Gastrocnemius medialis (tissue), 4 donors: ENCODE data around the gene HAO1. TPM values are rescaled to one million over a fixed set of nuclear protein-coding genes. Genes with fewer than 3 reads are reported as not detected.

Experiments used
- ATAC-seq, 2 donors: fragments of 150-250 bp; one replicate each; pipeline ENCODE4 v1.9.1; 2016
- DNase-seq, 2 donors: peaks; one replicate each; pipeline ENCODE4 v3.0.0-alpha.2; 2019
- H3K27ac ChIP-seq, 4 donors: fragments of 200-600 bp; sonication (generic); 1 replicate in 1 of 4; 2 replicates in 3 of 4; pipeline ENCODE4 v1.5.1; 2016 to 2018; ENCODE audit warnings: mild to moderate bottlenecking in 2 of 4, moderate library complexity in 1 of 4
- H3K27me3 ChIP-seq, 3 donors: fragments of 200-600 bp; sonication (generic) in 2 of 3; 1 replicate in 1 of 3; 2 replicates in 2 of 3; pipeline versions ENCODE4 v1.5.1 to v1.6.0; 2016 to 2019; ENCODE audit warnings: mild to moderate bottlenecking in 1 of 3, moderate library complexity in 1 of 3
- H3K36me3 ChIP-seq, 2 donors: fragments of 200-600 bp; sonication (generic) in 1 of 2; one replicate each; pipeline ENCODE4 v1.5.1; 2017 to 2018
- H3K4me1 ChIP-seq, 2 donors: fragments of 200-600 bp; sonication (generic) in 1 of 2; one replicate each; pipeline ENCODE4 v1.5.1; 2016 to 2017; ENCODE audit warnings: mild to moderate bottlenecking in 2 of 2
- H3K4me3 ChIP-seq, 4 donors: fragments of 200-600 bp; sonication (generic) in 3 of 4; 1 replicate in 1 of 4; 2 replicates in 3 of 4; pipeline ENCODE4 v1.5.1; 2016 to 2019; ENCODE audit warnings: mild to moderate bottlenecking in 2 of 4
- H3K9me3 ChIP-seq, 3 donors: fragments of 200-600 bp; sonication (generic) in 2 of 3; 1 replicate in 1 of 3; 2 replicates in 2 of 3; pipeline ENCODE4 v1.5.1; 2016 to 2019
- CTCF ChIP-seq, 5 experiments: fragments of 450-650 bp in 3 of 5; fragments of 200-600 bp in 2 of 5; sonication (generic) in 2 of 5; IDR thresholded peaks in 4 of 5; conservative IDR thresholded peaks in 1 of 5; 1 replicate in 4 of 5; 2 replicates in 1 of 5; pipeline ENCODE4 v1.5.1; 2016 to 2019; ENCODE audit warnings: antibody characterized with exemption in 5 of 5, mild to moderate bottlenecking in 3 of 5, moderate library complexity in 3 of 5
- POLR2A ChIP-seq, 2 donors: fragments of 450-650 bp; IDR thresholded peaks; one replicate each; pipeline ENCODE4 v1.6.1; 2017; ENCODE audit warnings: antibody characterized with exemption in 2 of 2, mild to moderate bottlenecking in 2 of 2, moderate library complexity in 2 of 2
- in situ Hi-C, 4 donors: fragments of 200-750 bp; cut with MboI; loops; one replicate each; pipeline versions ENCODE4 v1.15.0 to v1.8.0; 2017; ENCODE audit warnings: low sequenced_read_pairs in 4 of 4
- intact Hi-C: fragments of 100-400 bp; cut with DNase I; formaldehyde crosslinking; loops from one replicate; pipeline ENCODE4 v1.15.1; 2023; ENCODE audit warnings: low total_unique reads
- total RNA-seq, 4 donors: library from RNA; depleted of rRNA; stranded (reverse); fragments of >200 nt; gene quantifications; one replicate each; pipeline versions ENCODE4 v1.1.0 to v1.2.3, GENCODE V29; 2016

The HAO1 gene
- total RNA-seq, 4 donors from 2014 or later, result 0.23 to 0.40 TPM; not detected in 2

DNA sequence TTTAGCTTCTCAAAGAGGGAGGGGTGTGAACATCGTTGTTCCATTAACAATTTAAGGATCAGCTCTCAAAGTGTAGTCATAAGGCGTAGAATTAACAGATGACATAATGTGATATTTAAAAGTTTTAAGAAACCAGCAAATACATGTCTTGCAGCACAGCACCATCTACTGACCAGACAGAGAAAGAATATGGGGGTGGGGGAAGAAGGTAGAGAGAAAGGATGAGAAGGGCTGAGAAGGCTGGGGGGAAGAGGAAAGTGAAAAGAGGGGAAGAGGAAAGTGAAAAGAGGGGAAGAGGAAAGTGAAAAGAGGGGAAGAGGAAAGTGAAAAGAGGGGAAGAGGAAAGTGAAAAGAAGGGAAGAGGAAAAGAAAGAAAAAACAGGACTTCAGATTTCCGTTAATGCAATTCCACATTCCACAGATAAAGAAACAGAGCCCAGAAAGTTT lies 80.9 kb downstream of the HAO1 start:
- Histone ChIP-seq H3K9me3 (no peaks in the 10 kb centered on the region), H3K4me3 (no peak overlapping the region), H3K27ac (no peak overlapping the region), H3K36me3 (no peaks in the 10 kb centered on the region), H3K4me1 (no peaks in the 10 kb centered on the region), H3K27me3 (no peaks in the 10 kb centered on the region)
- ATAC-seq, result peak in 1 of 2 donors; percentile 68
- DNase-seq, result no peak
- in situ Hi-C loops (loop anchor here in 2 of 4 donors (10.0 to 25.0 kb wide), 2 partner anchors 1022 to 1035 kb away; no protein-coding TSS in a partner anchor), intact Hi-C loops (loop anchor here (5.0 to 10.0 kb wide), 2 partner anchors 1032 to 1095 kb away; partner anchors contain the start of gene BMP2)
- TF ChIP-seq POLR2A (IDR thresholded peaks at IDR 0.05) (no peak), CTCF (IDR thresholded peaks at IDR 0.05 in 4 of 5, conservative IDR thresholded peaks at IDR 0.05 in 1 of 5) (peak in 2 of 5 experiments; percentile 26 to 43)

DNA sequence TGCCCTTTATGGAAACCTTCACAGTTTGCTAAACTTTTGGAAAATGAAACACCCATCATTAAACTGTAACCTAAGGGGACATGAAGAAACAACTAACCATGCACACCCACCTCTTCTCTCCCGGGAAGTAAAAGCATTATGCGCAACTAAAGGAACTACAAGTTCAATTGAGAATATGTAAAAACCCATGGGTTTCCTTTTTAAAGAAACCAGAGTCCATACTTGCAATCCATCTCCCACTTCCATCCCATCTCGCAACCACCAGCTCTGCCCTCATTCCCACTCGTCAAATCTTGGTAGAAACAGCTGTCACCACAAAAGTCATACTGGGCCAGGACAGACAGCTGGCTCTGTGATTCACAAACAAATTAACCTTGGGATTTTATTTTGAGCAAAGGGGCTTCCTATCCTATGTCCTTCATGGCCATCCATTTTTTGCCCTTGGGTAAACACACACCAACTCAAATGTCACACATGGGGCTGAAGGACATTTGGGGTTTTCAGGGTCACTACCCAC lies 81.5 kb downstream of the HAO1 start:
- ATAC-seq, result peak in 1 of 2 donors; percentile 51
- in situ Hi-C loops, result loop anchor here in 2 of 4 donors (10.0 to 25.0 kb wide), 2 partner anchors 1021 to 1034 kb away; no protein-coding TSS in a partner anchor
- Histone ChIP-seq H3K27me3 (no peaks in the 10 kb centered on the region), H3K27ac (no peak overlapping the region), H3K9me3 (no peaks in the 10 kb centered on the region), H3K4me1 (no peaks in the 10 kb centered on the region), H3K36me3 (no peaks in the 10 kb centered on the region), H3K4me3 (no peak overlapping the region)
- TF ChIP-seq POLR2A (IDR thresholded peaks at IDR 0.05), result no peak
- TF ChIP-seq CTCF (IDR thresholded peaks at IDR 0.05 in 4 of 5, conservative IDR thresholded peaks at IDR 0.05 in 1 of 5), result no peak
- intact Hi-C loops, result loop anchor here (5.0 to 10.0 kb wide), 2 partner anchors 1031 to 1094 kb away; partner anchors contain the start of gene BMP2
- DNase-seq, result no peak

DNA sequence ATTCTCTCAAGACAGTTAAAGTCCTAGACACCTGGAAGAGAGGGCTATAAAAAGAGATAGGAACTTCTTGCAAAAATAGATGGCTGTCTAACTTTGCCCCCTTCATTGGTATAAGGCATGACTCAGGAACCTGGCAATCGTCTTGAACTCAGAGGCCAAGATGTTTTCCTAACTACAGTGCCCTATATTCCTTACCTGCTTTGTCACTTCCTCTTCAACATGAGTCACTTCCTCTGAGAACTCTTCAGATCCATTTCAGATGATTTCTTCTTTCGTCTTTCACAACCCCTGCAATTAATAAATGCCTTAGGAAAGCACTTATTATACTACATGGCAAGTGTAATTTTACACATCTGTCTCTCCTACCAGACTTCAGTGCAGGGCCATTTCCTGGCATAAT lies 83.5 kb downstream of the HAO1 start:
- Histone ChIP-seq H3K27ac (no peak overlapping the region), H3K36me3 (no peaks in the 10 kb centered on the region), H3K27me3 (no peaks in the 10 kb centered on the region), H3K4me1 (no peaks in the 10 kb centered on the region), H3K9me3 (no peaks in the 10 kb centered on the region), H3K4me3 (no peak overlapping the region)
- DNase-seq (no peak), ATAC-seq (no peak)
- intact Hi-C loops (loop anchor here (5.0 to 10.0 kb wide), 2 partner anchors 1029 to 1092 kb away; partner anchors contain the start of gene BMP2), in situ Hi-C loops (loop anchor here in 2 of 4 donors (10.0 to 25.0 kb wide), 2 partner anchors 1019 to 1032 kb away; no protein-coding TSS in a partner anchor)
- no peak for TF ChIP-seq CTCF (IDR thresholded peaks at IDR 0.05 in 4 of 5, conservative IDR thresholded peaks at IDR 0.05 in 1 of 5)

DNA sequence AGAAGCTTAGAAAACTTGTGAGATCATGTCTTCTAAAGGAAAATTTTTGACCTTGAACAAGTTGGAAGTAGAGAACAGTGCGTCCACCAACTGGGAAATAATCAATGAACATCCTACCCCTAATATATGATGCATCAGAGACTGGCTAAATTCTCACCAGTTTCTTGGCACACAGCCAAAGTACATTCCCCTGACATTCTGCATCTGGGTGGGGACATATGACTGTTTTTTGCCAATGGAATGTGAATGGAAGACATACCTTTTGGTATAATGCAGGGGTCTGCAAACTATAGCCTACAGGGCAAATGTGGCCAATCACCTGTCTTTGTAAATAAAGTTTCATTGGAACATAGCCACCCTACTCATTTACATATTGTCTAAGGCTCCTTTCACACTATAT lies 84.7 kb downstream of the HAO1 start:
- Histone ChIP-seq H3K27ac (no peak overlapping the region), H3K4me3 (no peak overlapping the region), H3K27me3 (no peaks in the 10 kb centered on the region), H3K36me3 (no peaks in the 10 kb centered on the region), H3K4me1 (no peaks in the 10 kb centered on the region), H3K9me3 (no peaks in the 10 kb centered on the region)
- ATAC-seq (no peak), DNase-seq (no peak)
- intact Hi-C loops (loop anchor here (5.0 to 10.0 kb wide), 2 partner anchors 1028 to 1091 kb away; partner anchors contain the start of gene BMP2), in situ Hi-C loops (loop anchor here in 2 of 4 donors (10.0 to 25.0 kb wide), 2 partner anchors 1018 to 1031 kb away; no protein-coding TSS in a partner anchor)
- TF ChIP-seq POLR2A (IDR thresholded peaks at IDR 0.05) (no peak), CTCF (IDR thresholded peaks at IDR 0.05 in 4 of 5, conservative IDR thresholded peaks at IDR 0.05 in 1 of 5) (no peak)
